IPS-18a (cell line): ENCODE results near the gene TMED6.
A peak's percentile ranks its signal among the peaks of the same experiment; 100 is the strongest.

Experiments
- H3K27ac ChIP-seq: one replicate; pipeline ENCODE4 v1.5.1; 2013; ENCODE audit warnings: low read length
- H3K27me3 ChIP-seq: one replicate; pipeline ENCODE4 v1.6.1; 2013; ENCODE audit warnings: mild to moderate bottlenecking, low read length; ENCODE audit not compliant: control insufficient read depth, insufficient read depth
- H3K36me3 ChIP-seq: one replicate; pipeline ENCODE4 v1.6.1; 2013; ENCODE audit warnings: low read depth, low read length; ENCODE audit not compliant: control insufficient read depth
- H3K4me1 ChIP-seq: one replicate; pipeline ENCODE4 v1.6.1; 2013; ENCODE audit warnings: low read depth, low read length; ENCODE audit not compliant: control insufficient read depth
- H3K4me3 ChIP-seq: one replicate; pipeline ENCODE4 v1.5.1; 2013; ENCODE audit warnings: low read length
- H3K9ac ChIP-seq: one replicate; pipeline ENCODE4 v1.6.1; 2013; ENCODE audit warnings: mild to moderate bottlenecking, low read length, moderate library complexity
- H3K9me3 ChIP-seq: one replicate; pipeline ENCODE4 v1.6.1; 2013; ENCODE audit warnings: low read depth, low read length; ENCODE audit not compliant: control insufficient read depth

TMED6 gene

DNA sequence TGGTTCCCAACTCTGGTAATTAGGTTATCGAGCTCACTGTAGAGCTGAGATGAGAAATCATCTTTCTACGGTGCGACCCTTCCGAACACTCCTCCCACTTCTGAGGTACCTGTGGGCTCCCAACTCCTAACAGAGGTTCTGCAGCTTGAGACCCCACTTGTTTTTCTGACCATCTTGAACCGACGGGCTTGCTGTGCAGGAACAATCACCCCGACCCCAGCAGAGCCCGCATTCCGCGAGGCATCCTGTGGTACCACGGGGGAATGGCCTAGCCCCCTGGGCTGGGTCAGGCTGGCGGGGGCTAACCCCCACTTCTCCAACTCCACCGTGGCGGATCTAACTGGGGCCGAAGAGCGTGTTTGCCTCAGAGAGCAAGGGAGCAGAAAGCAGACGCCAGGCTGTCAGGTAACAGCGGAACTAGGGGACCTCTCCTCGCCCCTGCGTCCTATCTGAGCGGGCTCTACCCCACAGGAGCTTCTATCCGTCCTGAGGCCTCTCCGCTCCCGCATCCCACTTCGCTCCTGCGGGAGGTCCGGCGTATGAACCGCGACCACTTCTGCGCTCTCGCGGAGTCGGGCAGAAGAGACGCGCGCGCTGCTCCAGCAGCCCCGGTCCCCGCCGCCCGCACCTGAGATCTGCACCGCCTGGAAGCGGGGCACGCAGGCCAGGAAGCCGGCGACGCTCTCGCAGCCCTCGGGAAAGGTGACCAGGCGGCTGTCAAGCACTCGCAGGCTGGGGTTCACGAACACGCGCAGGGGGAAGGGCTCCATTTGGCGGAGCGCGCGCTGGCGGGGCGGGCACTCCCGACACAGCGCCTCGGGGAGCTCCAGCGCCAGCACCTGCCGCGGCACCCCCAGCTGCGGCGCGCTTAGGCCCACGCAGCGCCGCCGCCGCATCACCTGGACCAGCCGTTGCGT is 22.0 kb downstream of the TMED6 start:
- peak overlapping the region; percentile 78 for H3K4me3 ChIP-seq
- no peak overlapping the region for H3K27ac ChIP-seq
- peak overlapping the region; percentile 75 for H3K9ac ChIP-seq
- H3K27me3 ChIP-seq, result no peaks in the 10 kb centered on the region
- H3K36me3 ChIP-seq, result peaks cover 50% of the 10 kb centered on the region
- H3K9me3 ChIP-seq, result no peaks in the 10 kb centered on the region
- H3K4me1 ChIP-seq, result peaks cover 7% of the 10 kb centered on the region

DNA sequence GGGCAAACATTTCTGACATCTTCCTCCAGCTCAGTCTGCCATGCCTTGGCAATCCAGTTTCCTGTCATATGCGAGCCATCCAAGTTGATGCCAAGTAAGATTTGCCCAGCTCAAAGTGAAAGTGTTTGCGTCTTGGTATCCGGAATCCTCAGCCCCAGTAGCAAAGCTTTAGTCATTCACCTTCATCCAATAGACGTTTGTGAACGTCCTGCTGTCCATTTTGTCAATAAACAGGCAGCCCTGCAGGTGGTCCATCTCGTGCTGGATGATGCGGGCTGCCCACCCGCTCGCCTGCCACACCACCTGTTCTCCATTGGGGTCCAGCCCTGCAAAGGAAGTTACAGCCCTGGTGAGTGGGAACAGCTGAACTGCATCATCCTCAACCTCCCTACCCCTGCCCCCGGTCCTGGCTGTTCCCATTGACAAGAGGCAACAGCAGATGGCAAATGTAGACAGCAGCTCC is 22.7 kb downstream of the TMED6 start:
- Histone ChIP-seq H3K4me3 (peak overlapping the region; percentile 78), H3K27me3 (no peaks in the 10 kb centered on the region), H3K27ac (no peak overlapping the region), H3K36me3 (peaks cover 50% of the 10 kb centered on the region), H3K9me3 (no peaks in the 10 kb centered on the region), H3K4me1 (peaks cover 7% of the 10 kb centered on the region), H3K9ac (no peak overlapping the region)

DNA sequence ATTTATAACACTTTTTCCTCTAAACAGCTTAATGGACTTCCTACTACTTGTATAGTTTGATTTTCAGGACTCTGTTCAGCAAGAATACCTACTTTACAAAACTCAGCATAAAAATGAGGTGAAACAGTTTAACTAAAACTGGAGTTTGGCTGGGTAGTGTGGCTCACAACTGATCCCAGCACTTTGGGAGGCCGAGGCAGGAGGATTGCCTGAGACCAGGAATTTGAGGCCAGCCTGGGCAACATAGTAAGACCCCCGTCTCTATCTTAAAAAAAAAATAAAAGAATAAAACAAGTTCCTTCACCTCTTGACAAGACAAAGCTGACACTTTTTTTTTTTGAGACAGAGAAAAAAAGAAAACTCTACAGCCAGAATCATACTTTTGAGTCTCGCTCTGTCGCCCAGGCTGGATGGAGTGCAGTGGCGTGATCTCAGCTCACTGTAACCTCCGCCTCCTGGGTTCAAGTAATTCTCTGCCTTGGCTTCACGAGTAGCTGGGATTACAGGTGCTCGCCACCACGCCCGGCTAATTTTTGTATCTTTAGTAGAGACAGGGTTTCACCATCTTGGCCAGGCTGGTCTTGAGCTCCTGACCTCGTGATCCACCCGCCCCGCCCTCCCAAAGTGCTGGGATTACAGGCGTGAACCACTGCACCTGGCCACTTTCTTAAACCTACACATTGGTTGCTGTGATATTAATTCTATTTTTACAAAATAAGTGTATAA is 23.8 kb downstream of the TMED6 start:
- H3K4me1 ChIP-seq, result peaks cover 7% of the 10 kb centered on the region
- no peak overlapping the region for H3K4me3 ChIP-seq
- no peaks in the 10 kb centered on the region for H3K27me3 ChIP-seq
- H3K9me3 ChIP-seq, result no peaks in the 10 kb centered on the region
- no peak overlapping the region for H3K27ac ChIP-seq
- H3K36me3 ChIP-seq, result peaks cover 48% of the 10 kb centered on the region
- no peak overlapping the region for H3K9ac ChIP-seq

DNA sequence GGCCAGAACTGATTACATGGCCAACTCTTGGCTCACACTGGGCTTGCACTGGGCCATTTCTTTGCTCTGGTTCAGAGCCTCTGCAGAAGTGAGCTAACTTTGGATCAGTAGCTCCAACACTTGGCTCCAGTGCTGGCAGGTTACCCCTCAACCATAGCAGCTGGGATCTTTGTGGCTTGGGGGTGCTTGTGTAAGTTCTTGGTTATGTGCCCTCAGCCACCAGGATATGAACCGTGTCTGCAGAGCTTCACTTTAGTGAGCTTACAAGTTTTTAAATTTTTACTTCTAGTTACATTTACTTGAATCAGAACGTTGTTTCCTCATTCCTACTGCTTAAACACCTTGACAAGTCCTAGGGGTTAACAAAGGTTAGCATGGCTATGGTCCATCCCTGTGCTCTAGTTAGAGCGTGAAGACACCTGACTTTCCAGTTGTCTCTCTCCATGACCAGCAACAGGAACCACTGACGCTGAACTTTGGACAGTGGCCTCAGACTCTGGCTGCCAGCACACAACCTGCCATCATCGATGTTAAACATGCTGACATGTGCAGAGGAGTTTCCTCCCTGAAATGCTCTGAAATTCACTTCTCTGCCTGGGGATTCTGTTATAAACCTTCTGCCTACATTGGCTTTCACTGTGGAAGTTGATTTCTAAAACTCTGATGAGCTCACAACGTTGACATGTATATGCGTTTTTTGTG is 25.3 kb downstream of the TMED6 start:
- no peak overlapping the region for H3K9ac ChIP-seq
- H3K4me3 ChIP-seq, result no peak overlapping the region
- peaks cover 55% of the 10 kb centered on the region for H3K36me3 ChIP-seq
- peaks cover 7% of the 10 kb centered on the region for H3K4me1 ChIP-seq
- H3K27ac ChIP-seq, result no peak overlapping the region
- no peaks in the 10 kb centered on the region for H3K9me3 ChIP-seq
- no peaks in the 10 kb centered on the region for H3K27me3 ChIP-seq

DNA sequence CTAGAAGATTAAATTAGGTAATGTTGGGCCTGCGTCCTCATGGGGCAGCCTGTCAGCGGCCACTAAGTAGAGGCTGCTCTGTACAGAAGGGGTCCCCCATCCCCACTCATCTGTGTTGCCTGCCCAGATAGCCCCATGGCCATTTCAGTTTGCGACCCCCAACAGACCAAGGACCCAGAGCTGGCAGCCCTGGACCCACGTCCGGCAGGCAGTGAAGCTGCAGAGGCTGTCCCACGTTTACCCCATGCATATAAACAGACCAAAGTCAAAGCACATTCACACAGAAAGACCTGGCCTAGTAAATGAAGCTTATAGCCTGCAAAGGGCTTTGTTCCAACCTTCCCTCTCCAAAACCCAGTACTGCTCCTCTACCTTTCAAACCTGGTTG is 25.8 kb downstream of the TMED6 start:
- H3K27ac ChIP-seq, result no peak overlapping the region
- no peaks in the 10 kb centered on the region for H3K9me3 ChIP-seq
- H3K4me1 ChIP-seq, result peaks cover 7% of the 10 kb centered on the region
- no peaks in the 10 kb centered on the region for H3K27me3 ChIP-seq
- H3K9ac ChIP-seq, result no peak overlapping the region
- H3K36me3 ChIP-seq, result peaks cover 60% of the 10 kb centered on the region
- no peak overlapping the region for H3K4me3 ChIP-seq

DNA sequence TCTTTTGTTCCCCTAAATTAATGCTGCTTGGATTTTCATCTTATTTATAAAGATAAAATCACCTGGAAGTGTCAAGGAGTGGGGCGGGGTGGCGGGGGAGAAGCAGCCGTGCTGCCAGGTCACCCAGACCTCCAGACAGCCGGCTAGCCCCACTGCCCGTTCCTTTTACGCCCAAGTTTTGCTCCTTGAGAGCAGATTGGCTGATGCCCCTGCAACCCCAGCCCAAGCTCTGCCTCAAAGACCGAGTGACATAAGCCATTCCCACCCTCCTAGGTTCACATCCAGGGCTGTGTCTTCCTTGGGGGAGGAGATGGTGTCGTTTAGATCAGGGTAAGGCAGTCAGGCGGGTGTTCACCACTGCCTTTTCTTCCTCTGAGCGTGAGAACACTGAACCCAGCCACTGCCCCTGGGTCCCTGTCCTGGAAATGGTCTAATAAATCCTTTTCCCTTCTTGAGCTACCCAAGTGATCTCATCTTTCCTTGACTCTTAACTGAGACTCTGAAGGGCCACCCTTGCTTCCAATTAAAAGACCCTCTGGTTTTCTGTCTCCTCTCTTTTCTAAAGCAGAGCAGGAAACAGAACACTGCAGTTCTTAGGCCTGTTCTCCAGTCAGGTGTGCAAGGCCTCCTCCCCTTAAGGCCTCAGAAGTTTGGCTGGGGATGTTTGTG is 26.9 kb downstream of the TMED6 start:
- Histone ChIP-seq H3K27ac (no peak overlapping the region), H3K36me3 (peaks cover 70% of the 10 kb centered on the region)

DNA sequence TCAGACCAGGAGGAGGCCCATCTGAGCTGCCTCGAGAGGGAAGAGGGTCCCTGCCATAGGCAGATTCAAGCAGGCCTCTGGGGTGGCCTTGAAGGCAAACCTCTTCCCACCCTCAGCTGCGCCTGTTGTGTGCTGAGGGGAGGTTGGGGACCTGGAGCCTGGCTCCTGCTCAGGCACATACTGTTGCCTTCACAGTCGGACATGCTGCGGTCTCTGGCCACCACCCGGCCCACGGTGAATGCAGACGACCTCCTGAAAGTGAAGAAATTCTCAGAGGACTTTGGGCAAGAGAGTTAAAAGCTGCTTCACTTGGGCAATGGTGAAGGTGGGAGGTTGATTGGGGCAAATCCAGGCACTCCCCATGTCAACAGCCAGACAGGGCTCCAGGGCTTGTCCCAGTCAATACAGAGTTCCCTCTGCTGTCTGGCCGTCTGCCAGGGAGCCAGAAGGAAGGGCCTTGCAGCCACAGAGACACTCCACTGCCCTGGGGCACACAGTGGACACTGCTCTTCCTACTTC is 27.5 kb downstream of the TMED6 start:
- Histone ChIP-seq H3K4me3 (no peak overlapping the region), H3K27ac (no peak overlapping the region), H3K36me3 (peaks cover 76% of the 10 kb centered on the region), H3K9me3 (no peaks in the 10 kb centered on the region), H3K4me1 (peaks cover 3% of the 10 kb centered on the region), H3K9ac (no peak overlapping the region), H3K27me3 (no peaks in the 10 kb centered on the region)

More for the DNA sequence above, 26.9 kb downstream of the TMED6 start:
- H3K27me3 ChIP-seq, result no peaks in the 10 kb centered on the region
- H3K4me1 ChIP-seq, result peaks cover 7% of the 10 kb centered on the region
- no peak overlapping the region for H3K4me3 ChIP-seq
- no peaks in the 10 kb centered on the region for H3K9me3 ChIP-seq
- H3K9ac ChIP-seq, result no peak overlapping the region

DNA sequence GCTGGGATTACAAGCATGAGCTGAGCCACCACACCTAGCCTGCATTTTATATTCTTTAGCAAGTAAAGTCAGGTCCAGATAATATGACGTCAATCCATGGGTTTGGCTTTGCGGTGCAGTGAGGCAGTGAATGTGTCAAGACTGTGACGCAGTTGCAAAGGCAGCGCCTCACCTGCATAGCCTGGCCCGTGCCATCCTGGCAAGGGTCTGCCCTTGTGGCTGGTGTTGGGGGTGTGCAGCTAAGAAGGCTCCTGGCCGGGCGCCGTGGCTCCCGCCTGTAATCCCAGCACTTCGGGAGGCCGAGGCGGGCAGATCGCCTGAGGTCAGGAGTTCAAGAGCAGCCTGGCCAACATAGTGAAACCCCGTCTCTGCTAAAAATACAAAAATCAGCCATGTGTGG is 28.2 kb downstream of the TMED6 start:
- no peak overlapping the region for H3K4me3 ChIP-seq
- no peaks in the 10 kb centered on the region for H3K4me1 ChIP-seq
- no peak overlapping the region for H3K27ac ChIP-seq
- H3K9ac ChIP-seq, result no peak overlapping the region
- no peaks in the 10 kb centered on the region for H3K9me3 ChIP-seq
- H3K27me3 ChIP-seq, result no peaks in the 10 kb centered on the region
- H3K36me3 ChIP-seq, result peaks cover 78% of the 10 kb centered on the region

DNA sequence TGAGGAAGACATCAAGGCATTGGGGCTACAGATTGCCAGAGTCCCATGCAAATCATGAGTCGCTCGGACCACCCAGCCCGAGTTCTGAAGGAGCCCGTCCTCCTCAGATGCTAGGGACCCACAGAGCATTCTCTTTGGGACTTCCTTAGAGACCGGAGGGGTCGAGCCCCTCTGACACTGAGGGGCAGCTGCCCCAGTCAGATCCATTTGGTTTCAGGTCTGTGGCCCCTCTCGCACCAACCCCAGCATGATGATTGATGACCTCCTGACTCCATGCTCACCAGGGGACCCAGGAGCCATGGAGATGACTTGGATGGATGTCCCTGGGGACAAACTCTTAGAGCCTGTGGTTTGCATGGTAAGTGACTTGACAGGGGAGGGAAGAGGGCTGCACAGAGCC is 29.2 kb downstream of the TMED6 start:
- Histone ChIP-seq H3K9me3 (no peaks in the 10 kb centered on the region), H3K4me1 (no peaks in the 10 kb centered on the region), H3K9ac (no peak overlapping the region), H3K4me3 (no peak overlapping the region), H3K36me3 (peaks cover 78% of the 10 kb centered on the region), H3K27ac (no peak overlapping the region), H3K27me3 (no peaks in the 10 kb centered on the region)

DNA sequence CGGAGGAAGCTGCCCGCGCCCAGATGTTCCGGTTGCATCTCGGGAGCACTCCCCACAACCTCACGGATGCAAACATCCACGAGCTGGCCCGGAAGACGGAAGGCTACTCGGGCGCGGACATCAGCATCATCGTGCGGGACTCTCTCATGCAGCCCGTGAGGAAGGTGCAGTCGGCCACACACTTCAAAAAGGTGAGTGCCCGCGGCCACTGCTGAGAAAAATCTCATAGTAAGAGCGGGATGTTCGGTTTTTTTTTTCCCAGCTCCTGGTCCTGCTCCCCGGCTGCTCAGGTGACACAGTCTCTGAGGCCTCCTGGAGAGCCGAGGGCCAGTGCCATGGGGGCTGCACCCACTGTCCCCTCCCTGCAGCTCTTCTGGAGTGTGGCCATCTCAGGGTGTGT is 30.5 kb downstream of the TMED6 start:
- peaks cover 78% of the 10 kb centered on the region for H3K36me3 ChIP-seq
- H3K4me3 ChIP-seq, result no peak overlapping the region
- no peaks in the 10 kb centered on the region for H3K27me3 ChIP-seq
- H3K9ac ChIP-seq, result no peak overlapping the region
- no peaks in the 10 kb centered on the region for H3K4me1 ChIP-seq
- no peak overlapping the region for H3K27ac ChIP-seq
- H3K9me3 ChIP-seq, result no peaks in the 10 kb centered on the region

DNA sequence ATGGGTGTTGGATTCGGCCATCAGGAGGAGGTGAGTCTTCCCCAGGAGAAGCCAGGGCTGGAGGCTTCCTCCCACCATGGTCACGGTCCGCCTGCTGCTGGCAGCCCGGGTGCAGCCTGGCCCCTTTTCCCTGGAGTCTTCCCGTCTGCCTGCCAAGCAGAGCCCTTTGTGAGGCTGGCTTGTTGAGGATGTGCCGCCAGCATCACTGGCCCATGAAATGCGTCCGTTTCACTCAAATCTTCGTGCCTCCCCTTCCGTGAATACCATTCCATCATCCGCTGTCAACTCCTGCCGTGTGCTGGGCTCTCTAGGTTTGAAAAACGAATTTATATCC is 30.9 kb downstream of the TMED6 start:
- H3K27ac ChIP-seq, result no peak overlapping the region
- H3K9me3 ChIP-seq, result no peaks in the 10 kb centered on the region
- H3K36me3 ChIP-seq, result peaks cover 75% of the 10 kb centered on the region
- no peaks in the 10 kb centered on the region for H3K4me1 ChIP-seq
- H3K4me3 ChIP-seq, result no peak overlapping the region
- H3K9ac ChIP-seq, result no peak overlapping the region
- H3K27me3 ChIP-seq, result no peaks in the 10 kb centered on the region
